Stimulated activated naive CD8-positive, alpha-beta T cell treated with anti-CD3 and anti-CD28 coated beads, Interleukin-15, Interleukin-2, amounts not matched to agents 100 ng/mL and 50 ng/mL, for 24 hours (primary cell): ENCODE results near the gene RRAS2.
"Not testable (repeated sequence)": the region's sequence is repeated elsewhere in the genome, so short reads cannot be mapped to it uniquely, and the experiment has no call there.

ENCODE experiments used
- H3K27ac Mint-ChIP-seq: one replicate; pipeline ENCODE4 v1.8.0; 2021; ENCODE audit warnings: mild to moderate bottlenecking, mixed read lengths
- H3K27me3 Mint-ChIP-seq: one replicate; pipeline ENCODE4 v1.8.0; 2021; ENCODE audit warnings: mixed read lengths
- H3K36me3 Mint-ChIP-seq: one replicate; pipeline ENCODE4 v1.8.0; 2021; ENCODE audit warnings: low read depth, mixed read lengths
- H3K4me1 Mint-ChIP-seq: one replicate; pipeline ENCODE4 v1.8.0; 2021; ENCODE audit warnings: low read depth, mixed read lengths
- H3K4me3 Mint-ChIP-seq: one replicate; pipeline ENCODE4 v1.8.0; 2021; ENCODE audit warnings: mild to moderate bottlenecking, mixed read lengths
- H3K9me3 Mint-ChIP-seq: one replicate; pipeline ENCODE4 v1.8.0; 2021; ENCODE audit warnings: mixed read lengths

Gene RRAS2

DNA sequence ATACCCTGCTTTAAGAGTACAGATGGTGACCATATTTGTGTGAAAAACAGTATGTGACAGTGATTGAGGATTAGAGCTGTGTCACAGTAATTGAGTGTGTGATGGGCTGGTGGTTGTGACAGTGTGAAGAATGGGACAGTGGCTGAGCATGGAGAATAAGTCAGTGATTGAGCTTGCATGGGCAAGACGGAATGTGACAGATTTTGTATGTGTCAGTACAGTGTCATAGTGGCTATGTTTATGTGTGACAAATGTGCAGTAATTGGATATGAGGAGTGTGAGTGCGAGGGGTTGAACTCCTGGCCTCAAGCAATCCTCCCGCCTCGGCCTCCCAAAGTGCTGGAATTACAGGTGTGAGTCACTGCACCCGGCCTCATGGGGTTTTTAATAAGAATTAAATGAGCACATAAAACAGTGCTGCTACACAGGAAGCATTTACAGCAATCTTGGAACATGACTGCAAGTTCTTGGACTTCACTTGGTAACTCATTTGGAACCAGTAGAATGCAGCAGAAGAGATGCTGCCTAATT lies 583 bp upstream of the RRAS2 start:
- Mint-ChIP-seq H3K4me1 (peaks cover 37% of the 10 kb centered on the region), H3K9me3 (no peaks in the 10 kb centered on the region), H3K27ac (no peak overlapping the region), H3K4me3 (peak overlapping the region; percentile 79), H3K36me3 (peaks cover 12% of the 10 kb centered on the region), H3K27me3 (peaks cover 5% of the 10 kb centered on the region)

DNA sequence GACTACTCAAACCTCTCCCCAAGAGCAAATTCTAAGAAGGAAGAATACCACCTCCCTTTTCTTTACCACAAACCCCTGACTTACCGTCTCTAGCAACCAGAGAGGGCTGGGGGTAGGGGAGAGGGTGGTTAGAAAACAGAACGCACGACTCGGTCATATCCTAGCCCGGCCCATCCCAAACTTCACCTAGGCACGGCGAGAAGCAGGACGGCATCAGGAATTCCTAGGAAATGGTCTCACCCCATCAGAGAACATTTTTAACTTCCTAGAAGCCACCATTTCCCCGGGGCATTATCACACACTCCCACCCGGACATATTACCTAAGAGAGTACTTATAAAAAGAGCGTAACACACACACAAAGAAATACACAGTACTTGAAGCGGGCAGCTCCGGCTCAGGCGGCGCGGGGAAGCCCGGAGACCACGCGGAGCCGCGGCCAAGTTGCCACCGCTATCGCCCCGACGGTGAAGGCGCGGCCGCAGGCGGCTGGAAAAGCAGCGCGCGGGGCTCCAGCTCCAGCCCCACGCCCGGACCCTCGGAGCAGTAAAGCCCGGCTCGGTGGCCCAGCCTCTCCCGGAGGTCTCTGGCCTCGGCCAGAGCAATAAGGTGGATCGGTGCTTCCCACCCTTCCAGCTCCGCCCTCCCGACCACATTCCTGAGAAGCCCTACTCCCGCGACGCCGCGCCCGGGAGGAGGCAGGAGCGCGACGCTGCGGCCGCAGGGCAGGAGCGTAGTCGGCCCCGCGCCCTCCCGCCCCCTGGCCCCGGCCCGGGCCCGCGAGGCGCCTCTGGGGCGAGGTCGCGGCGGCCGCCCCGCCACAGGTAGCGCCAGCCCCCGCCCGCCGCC lies 878 bp downstream of the RRAS2 start:
- H3K36me3 Mint-ChIP-seq: peaks cover 24% of the 10 kb centered on the region
- peak overlapping the region; percentile 99 for H3K4me3 Mint-ChIP-seq
- peaks cover 5% of the 10 kb centered on the region for H3K27me3 Mint-ChIP-seq
- H3K9me3 Mint-ChIP-seq: no peaks in the 10 kb centered on the region
- H3K4me1 Mint-ChIP-seq: peaks cover 49% of the 10 kb centered on the region
- H3K27ac Mint-ChIP-seq: peak overlapping the region; percentile 95

DNA sequence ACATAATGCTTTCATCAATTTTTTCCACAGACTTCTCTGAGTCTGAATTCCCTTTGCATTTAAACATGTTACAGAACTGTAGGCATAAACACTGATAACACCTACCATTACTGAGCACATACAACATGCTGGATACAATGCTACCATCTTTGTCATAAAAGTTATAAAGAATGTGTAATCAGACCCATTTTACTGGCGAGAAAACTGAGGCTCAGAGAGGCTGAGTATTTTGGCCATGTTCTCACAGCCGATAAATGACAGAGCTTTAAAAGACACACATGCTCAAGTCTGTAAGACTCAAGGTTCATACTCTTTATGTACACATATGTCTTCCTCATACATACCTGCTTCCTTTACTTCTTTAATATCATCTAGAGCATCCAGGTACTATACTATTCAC lies 2.6 kb downstream of the RRAS2 start:
- Mint-ChIP-seq H3K4me3 (peak overlapping the region; percentile 65), H3K4me1 (peaks cover 56% of the 10 kb centered on the region), H3K9me3 (no peaks in the 10 kb centered on the region), H3K27ac (peak overlapping the region; percentile 21), H3K27me3 (peaks cover 5% of the 10 kb centered on the region), H3K36me3 (peaks cover 27% of the 10 kb centered on the region)

DNA sequence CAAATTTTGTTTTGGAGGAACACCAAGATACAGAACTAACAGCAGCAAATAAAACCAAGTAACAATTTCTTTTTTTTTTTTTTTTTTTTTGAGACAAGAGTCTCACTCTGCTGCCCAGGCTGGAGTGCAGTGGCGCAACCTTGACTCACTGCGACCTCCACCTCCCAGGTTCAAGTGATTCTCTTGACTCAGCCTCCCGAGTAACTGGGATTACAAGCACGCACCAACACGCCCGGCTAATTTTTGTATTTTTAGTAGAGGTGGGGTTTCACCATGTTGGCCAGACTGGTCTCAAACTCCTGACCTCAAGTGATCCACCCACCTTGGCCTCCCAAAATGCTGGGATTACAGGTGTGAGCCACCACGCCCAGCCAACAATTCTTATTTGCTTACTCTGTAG lies 4.4 kb downstream of the RRAS2 start:
- H3K4me3 Mint-ChIP-seq, H3K9me3 Mint-ChIP-seq, H3K27me3 Mint-ChIP-seq, H3K27ac Mint-ChIP-seq: not testable (repeated sequence)
- peaks cover 72% of the 10 kb centered on the region for H3K4me1 Mint-ChIP-seq
- peaks cover 42% of the 10 kb centered on the region for H3K36me3 Mint-ChIP-seq

DNA sequence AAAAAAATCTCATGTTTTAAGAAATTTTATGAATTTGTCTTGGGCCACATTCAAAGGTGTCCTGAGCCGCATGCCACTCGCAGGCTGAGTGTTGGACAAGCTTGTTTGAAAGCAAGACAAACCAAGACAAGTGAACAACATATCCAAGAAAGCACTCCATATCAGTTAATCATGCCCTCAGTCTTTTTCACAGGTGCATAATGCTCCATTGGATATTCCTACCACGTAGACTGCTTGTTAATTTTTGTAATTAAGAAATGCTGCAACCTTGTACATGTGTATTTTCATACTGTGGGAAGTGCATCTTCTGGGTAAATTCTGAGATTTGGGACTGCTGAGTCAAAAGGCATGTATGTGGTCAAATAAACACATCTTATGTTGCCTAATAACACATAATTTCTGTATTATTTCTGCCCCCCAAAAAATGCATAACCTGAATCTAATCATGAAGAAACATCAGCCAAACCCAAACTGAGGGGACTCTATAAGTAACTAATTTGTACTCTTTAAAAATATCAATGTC lies 8.2 kb downstream of the RRAS2 start:
- Mint-ChIP-seq H3K4me1 (peaks cover 64% of the 10 kb centered on the region), H3K4me3 (no peak overlapping the region), H3K9me3 (peaks cover 10% of the 10 kb centered on the region), H3K27me3 (no peaks in the 10 kb centered on the region), H3K27ac (no peak overlapping the region), H3K36me3 (peaks cover 50% of the 10 kb centered on the region)

DNA sequence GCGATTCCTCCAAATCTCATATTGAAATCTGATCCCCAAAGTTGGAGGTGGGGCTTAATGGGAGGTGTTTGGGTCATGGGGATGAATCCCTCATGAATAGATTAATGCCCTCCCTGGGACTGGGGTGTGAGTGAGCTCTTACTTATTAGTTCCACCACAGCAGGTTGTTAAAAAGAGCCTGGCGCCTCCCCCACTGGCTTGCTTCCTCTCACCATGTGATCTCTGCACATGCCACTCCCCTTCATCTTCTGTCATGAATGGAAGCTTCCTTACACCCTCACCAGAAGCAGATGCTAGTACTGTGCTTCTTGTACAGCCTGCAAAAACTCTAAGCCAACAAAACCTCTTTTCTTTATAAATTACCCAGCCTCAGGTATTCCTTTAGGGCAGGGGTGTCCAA lies 8.8 kb downstream of the RRAS2 start:
- H3K9me3 Mint-ChIP-seq: peaks cover 15% of the 10 kb centered on the region
- no peaks in the 10 kb centered on the region for H3K27me3 Mint-ChIP-seq
- H3K27ac Mint-ChIP-seq: no peak overlapping the region
- H3K4me1 Mint-ChIP-seq: peaks cover 65% of the 10 kb centered on the region
- peaks cover 55% of the 10 kb centered on the region for H3K36me3 Mint-ChIP-seq
- H3K4me3 Mint-ChIP-seq: no peak overlapping the region

DNA sequence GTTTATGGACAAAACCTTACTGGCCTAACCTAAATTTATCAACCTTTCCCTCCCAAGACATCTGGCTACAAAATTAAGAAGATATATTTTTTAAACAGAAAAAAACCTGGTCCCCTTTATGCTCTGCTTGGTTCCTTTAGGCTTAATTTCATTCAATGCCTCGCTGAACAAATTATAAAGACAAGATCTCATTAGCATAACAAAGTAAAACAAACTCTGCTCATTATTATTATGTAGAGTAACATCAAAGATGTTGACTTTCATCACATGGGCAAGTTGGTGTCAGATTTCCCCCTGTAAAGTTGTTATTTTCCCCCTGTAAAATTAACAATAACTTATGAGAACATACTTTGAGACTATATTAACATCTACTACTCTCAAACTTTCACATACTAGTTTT lies 11.0 kb downstream of the RRAS2 start:
- peaks cover 20% of the 10 kb centered on the region for H3K9me3 Mint-ChIP-seq
- no peaks in the 10 kb centered on the region for H3K27me3 Mint-ChIP-seq
- H3K4me1 Mint-ChIP-seq: peaks cover 66% of the 10 kb centered on the region
- H3K4me3 Mint-ChIP-seq: no peak overlapping the region
- H3K27ac Mint-ChIP-seq: no peak overlapping the region
- peaks cover 51% of the 10 kb centered on the region for H3K36me3 Mint-ChIP-seq

DNA sequence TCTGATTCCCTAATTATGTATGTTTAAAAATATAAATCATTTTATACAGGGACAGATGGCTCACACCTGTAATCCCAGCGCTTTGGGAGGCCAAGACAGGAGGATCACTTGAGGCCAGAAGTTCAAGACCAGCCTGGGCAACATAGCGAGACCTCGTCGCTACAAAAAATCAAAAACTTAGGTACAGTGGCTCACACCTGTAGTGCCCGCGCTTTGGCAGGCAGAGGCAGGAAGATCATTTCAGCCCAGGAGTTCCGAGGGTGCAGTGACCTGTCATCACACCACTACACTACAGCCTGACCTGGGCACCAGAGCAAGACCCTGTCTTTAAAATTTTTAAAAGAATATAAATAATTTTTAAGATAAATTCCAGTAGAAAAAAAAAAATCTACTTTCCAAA lies 11.5 kb downstream of the RRAS2 start:
- Mint-ChIP-seq H3K27me3 (no peaks in the 10 kb centered on the region), H3K36me3 (peaks cover 49% of the 10 kb centered on the region), H3K4me1 (peaks cover 69% of the 10 kb centered on the region)

DNA sequence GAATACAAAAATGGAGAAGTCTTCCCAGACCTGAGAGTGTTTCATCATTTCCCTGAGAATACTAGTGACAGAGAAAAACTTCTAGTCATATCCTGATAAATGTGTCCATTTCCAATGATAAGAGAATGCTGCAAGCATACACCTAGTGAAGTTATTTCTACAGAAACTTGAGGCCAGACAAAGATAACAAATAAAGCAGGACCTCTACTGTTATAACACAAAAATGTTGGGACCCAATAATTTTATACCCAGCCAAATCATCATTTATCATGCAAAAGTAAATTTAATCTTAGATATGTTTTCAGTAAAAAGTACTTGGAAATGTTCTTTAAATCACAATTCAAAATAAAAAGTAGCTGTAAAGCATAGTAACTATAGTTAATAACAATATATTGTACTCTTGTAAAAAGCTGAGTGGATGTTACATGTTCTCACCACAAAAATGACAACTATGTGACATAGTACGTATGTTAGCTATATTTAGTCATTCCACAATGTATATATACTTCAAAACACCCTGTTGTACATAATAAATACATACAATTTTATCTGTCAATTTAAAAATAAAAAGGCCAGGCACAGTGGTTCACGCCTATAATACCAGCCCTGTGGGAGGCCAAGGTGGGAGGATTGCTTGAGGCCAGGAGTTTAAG lies 12.6 kb downstream of the RRAS2 start:
- peaks cover 20% of the 10 kb centered on the region for H3K9me3 Mint-ChIP-seq
- no peaks in the 10 kb centered on the region for H3K27me3 Mint-ChIP-seq
- H3K4me1 Mint-ChIP-seq: peaks cover 76% of the 10 kb centered on the region
- H3K4me3 Mint-ChIP-seq: no peak overlapping the region
- H3K27ac Mint-ChIP-seq: no peak overlapping the region
- peaks cover 49% of the 10 kb centered on the region for H3K36me3 Mint-ChIP-seq

More for the DNA sequence above, 11.5 kb downstream of the RRAS2 start:
- Mint-ChIP-seq H3K27ac (no peak overlapping the region), H3K9me3 (peaks cover 20% of the 10 kb centered on the region), H3K4me3 (no peak overlapping the region)

DNA sequence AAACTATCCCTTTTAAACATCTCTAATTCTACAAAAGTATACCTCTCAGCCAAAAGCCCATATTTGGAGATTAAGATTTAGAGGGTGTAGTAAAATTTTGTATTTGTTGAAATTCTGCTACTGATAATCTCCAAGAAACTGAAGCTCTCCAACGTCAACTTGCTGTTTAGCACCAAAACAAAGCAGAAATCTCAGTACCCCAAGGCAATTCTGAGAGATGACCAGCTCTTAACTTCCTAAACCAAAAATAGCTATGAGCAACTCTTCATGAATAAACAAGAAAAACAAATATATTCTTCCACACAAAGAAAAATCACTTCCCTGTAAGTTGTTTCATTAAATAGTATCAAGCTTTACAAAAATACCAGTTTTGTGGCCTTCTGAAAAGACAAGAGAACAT lies 13.3 kb downstream of the RRAS2 start:
- H3K27ac Mint-ChIP-seq: no peak overlapping the region

DNA sequence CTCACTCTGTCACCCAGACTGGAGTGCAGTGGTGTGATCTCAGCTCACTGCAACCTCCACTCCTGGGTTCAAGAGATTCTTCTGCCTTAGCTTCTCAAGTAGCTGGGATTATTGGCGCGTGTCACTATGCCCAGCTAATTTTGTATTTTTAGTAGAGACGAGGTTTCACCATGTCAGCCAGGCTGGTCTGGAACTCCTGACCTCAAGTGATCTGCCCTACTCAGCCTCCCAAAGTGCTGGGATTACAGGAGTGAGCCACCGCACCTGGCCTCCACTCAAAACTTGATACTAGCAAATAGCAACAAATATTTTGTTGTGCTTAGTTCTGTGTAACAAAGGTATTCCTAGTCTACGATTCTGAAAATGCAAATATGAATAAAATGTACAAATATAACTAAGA lies 14.0 kb downstream of the RRAS2 start:
- not testable (repeated sequence) for H3K4me3 Mint-ChIP-seq, H3K27me3 Mint-ChIP-seq, H3K27ac Mint-ChIP-seq
- Mint-ChIP-seq H3K9me3 (peaks cover 20% of the 10 kb centered on the region), H3K36me3 (peaks cover 46% of the 10 kb centered on the region), H3K4me1 (peaks cover 76% of the 10 kb centered on the region)

More for the DNA sequence above, 13.3 kb downstream of the RRAS2 start:
- peaks cover 49% of the 10 kb centered on the region for H3K36me3 Mint-ChIP-seq
- H3K4me1 Mint-ChIP-seq: peaks cover 78% of the 10 kb centered on the region
- H3K9me3 Mint-ChIP-seq: peaks cover 20% of the 10 kb centered on the region
- H3K4me3 Mint-ChIP-seq: no peak overlapping the region
- no peaks in the 10 kb centered on the region for H3K27me3 Mint-ChIP-seq

DNA sequence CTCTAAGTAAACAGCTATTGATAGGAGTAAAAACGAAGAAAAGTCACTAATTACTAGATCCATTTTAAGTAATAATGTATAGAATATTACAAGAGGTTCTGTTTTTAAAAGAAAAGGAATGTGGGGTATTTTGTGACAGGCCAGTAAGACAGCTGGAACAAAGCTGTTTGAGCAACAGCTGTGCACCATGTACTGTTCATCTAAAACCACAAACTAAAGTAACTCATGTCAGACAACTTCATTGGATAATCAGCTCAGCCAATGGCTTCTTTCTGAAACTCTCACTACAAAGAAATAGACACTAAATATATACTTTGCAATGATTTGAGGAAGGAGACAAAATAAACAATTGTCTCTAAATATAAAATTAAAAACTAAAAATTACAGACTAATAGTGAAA lies 16.1 kb downstream of the RRAS2 start:
- peaks cover 73% of the 10 kb centered on the region for H3K4me1 Mint-ChIP-seq
- no peak overlapping the region for H3K27ac Mint-ChIP-seq
- peaks cover 35% of the 10 kb centered on the region for H3K36me3 Mint-ChIP-seq
- peaks cover 16% of the 10 kb centered on the region for H3K9me3 Mint-ChIP-seq
- H3K4me3 Mint-ChIP-seq: no peak overlapping the region
- H3K27me3 Mint-ChIP-seq: no peaks in the 10 kb centered on the region

DNA sequence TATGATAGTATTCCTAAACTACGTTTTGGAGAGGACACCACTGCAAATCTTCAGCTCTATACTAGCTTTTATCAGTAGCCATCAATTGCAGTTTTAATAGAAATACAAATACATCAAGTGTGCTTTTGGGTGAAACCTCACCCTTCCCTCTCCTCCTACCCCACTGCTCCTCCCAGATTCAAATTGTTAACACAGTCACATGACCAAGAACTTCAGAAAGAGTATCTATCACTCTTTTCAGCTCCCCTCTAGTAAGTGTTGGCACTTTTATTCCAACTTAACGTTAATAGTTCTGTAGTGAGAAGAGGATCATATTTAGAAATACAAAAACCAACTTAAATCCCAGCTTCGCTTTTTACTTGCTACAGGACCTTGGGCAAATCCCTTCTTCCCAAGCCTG lies 17.0 kb downstream of the RRAS2 start:
- no peak overlapping the region for H3K4me3 Mint-ChIP-seq
- H3K36me3 Mint-ChIP-seq: peaks cover 33% of the 10 kb centered on the region
- peaks cover 19% of the 10 kb centered on the region for H3K9me3 Mint-ChIP-seq
- H3K27me3 Mint-ChIP-seq: no peaks in the 10 kb centered on the region
- H3K4me1 Mint-ChIP-seq: peaks cover 80% of the 10 kb centered on the region
- H3K27ac Mint-ChIP-seq: peak overlapping the region; percentile 6

DNA sequence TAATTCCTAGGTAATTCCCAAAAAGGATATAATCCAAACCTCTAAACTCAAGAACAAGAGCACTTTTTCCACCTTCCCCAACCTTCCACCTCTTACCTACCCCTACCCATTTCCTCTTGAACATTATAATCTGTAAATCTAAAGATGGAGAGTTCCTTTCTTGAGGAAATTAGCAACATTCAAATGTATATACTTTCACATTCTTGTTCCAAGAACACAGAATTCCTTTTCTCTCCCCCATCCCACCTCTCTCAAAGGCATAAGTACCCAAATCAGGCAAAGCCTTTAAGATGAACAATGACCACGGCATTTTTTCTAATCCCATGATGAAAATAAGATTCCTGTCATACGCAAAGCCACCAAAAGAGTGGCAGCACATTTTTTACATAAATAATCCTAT lies 18.3 kb downstream of the RRAS2 start:
- Mint-ChIP-seq H3K9me3 (peaks cover 22% of the 10 kb centered on the region), H3K27ac (peak overlapping the region; percentile 74), H3K36me3 (peaks cover 38% of the 10 kb centered on the region), H3K4me1 (peaks cover 86% of the 10 kb centered on the region), H3K4me3 (no peak overlapping the region), H3K27me3 (no peaks in the 10 kb centered on the region)

DNA sequence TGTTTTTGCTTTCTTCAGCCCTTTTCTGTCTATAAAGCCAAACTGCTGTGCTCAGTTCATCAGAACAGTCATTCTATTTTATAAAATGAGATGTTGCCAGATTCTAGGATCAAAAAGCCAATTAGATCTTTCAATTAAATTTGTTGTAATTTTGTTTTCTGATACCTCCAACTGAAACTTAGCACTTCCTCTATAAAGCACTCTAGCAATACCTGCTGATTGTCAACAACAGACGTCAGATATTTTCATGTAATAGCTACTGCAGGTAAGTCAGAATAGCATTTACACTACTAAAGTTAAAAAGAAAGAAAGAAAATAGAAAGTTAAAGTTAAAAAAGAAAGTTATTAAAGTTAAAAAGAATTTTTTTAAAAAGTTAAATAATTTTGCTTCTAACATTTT lies 19.6 kb downstream of the RRAS2 start:
- peak overlapping the region; percentile 38 for H3K27ac Mint-ChIP-seq
- no peaks in the 10 kb centered on the region for H3K27me3 Mint-ChIP-seq
- H3K4me1 Mint-ChIP-seq: peaks cover 86% of the 10 kb centered on the region
- H3K36me3 Mint-ChIP-seq: peaks cover 40% of the 10 kb centered on the region
- H3K4me3 Mint-ChIP-seq: no peak overlapping the region
- peaks cover 21% of the 10 kb centered on the region for H3K9me3 Mint-ChIP-seq
